HCT116 (cell line): ENCODE results near the gene ARHGEF40. TPM values are rescaled to one million over a fixed set of nuclear protein-coding genes. Genes with fewer than 3 reads are reported as not detected.

ENCODE experiments used
- ATAC-seq: fragments of 200-7000 bp; cut with Tn5 transposase; 2 replicates; pipeline ENCODE4 v1.9.1; 2020; ENCODE audit warnings: mild to moderate bottlenecking, moderate library complexity
- BruUV-seq: library from RNA; stranded (reverse); fragments of 400-500 nt; replicated peaks from 2 replicates; lab custom pipeline; 2021; lab: Mats Ljungman, UMichigan
- CTCF ChIA-PET: fragments of 300-600 bp; sonication (Branson Sonifier 250); formaldehyde crosslinking; loops from one replicate; lab custom pipeline; 2021; ENCODE audit warnings: antibody characterized with exemption; lab: Charles Lee
- POLR2A ChIA-PET: fragments of 300-600, 350-600 bp; sonication (Branson Sonifier 250); formaldehyde crosslinking; loops from one replicate; lab custom pipeline; 2021; ENCODE audit warnings: antibody characterized with exemption; lab: Charles Lee
- RAD21 ChIA-PET, 2 experiments: fragments of 300-600 bp; sonication (Branson Sonifier 250); formaldehyde crosslinking; loops; one replicate each; lab custom pipeline; 2023; ENCODE audit warnings: low total read pairs in 2 of 2; ENCODE audit not compliant: uncharacterized antibody in 2 of 2, unreplicated experiment in 2 of 2, low non-redundant PET in 1 of 2; lab: Charles Lee
- DNase-seq: peaks from one replicate; pipeline ENCODE4 v3.0.0-alpha.2; 2010; ENCODE audit warnings: low read depth, low spot score
- H2AFZ ChIP-seq: fragments of 200-600 bp; shearing (Covaris generic), sonication (generic); 2 replicates; pipeline ENCODE4 v1.6.1; 2017; ENCODE audit warnings: low read depth, mixed run types, mixed read lengths, antibody characterized with exemption, low read length; ENCODE audit not compliant: poor library complexity, severe bottlenecking
- H3K27ac ChIP-seq: 2 replicates; pipeline ENCODE4 v1.5.1; 2012; ENCODE audit warnings: low read depth, low read length
- H3K27me3 ChIP-seq: fragments of 200-600 bp; sonication (generic); 2 replicates; pipeline ENCODE4 v1.6.1; 2016; ENCODE audit warnings: mixed run types, low read length, mixed read lengths; ENCODE audit not compliant: insufficient read depth
- H3K36me3 ChIP-seq, 2 experiments: fragments of 200-500 bp in 1 of 2; fragments of 200-600 bp in 1 of 2; sonication (Bioruptor generic) in 1 of 2; sonication (generic) in 1 of 2; 2 replicates each; pipeline versions ENCODE4 v1.5.1 to v1.6.1; 2014 to 2016; ENCODE audit warnings: low read length in 2 of 2, inconsistent platforms in 1 of 2, mixed read lengths in 1 of 2, mixed run types in 1 of 2; ENCODE audit not compliant: insufficient read depth in 2 of 2, control insufficient read depth in 1 of 2
- H3K4me1 ChIP-seq, 2 experiments: fragments of 200-600 bp in 1 of 2; sonication (generic) in 1 of 2; 2 replicates each; pipeline versions ENCODE4 v1.5.1 to v1.6.1; 2012 to 2017; ENCODE audit warnings: low read length in 2 of 2, inconsistent platforms in 1 of 2, mild to moderate bottlenecking in 1 of 2, mixed read lengths in 1 of 2, mixed run types in 1 of 2, moderate library complexity in 1 of 2; ENCODE audit not compliant: insufficient read depth in 2 of 2, control insufficient read depth in 1 of 2
- H3K4me2 ChIP-seq: fragments of 200-600 bp; sonication (generic); 2 replicates; pipeline ENCODE4 v1.6.1; 2017; ENCODE audit warnings: mixed run types, low read length, mixed read lengths
- H3K4me3 ChIP-seq, 2 experiments: fragments of 200-600 bp in 1 of 2; sonication (generic) in 1 of 2; replicated peaks in 1 of 2; 2 replicates each; pipeline ENCODE4 v1.5.1; 2011 to 2016; ENCODE audit warnings: low read length in 2 of 2, control low read depth in 1 of 2, low read depth in 1 of 2, mild to moderate bottlenecking in 1 of 2, mixed read lengths in 1 of 2, mixed run types in 1 of 2
- H3K79me2 ChIP-seq: fragments of 200-600 bp; sonication (generic); 2 replicates; pipeline ENCODE4 v1.6.1; 2017; ENCODE audit warnings: mild to moderate bottlenecking, mixed run types, low read length, moderate library complexity, mixed read lengths; ENCODE audit not compliant: insufficient read depth
- H3K9ac ChIP-seq: fragments of 200-600 bp; sonication (generic); 2 replicates; pipeline ENCODE4 v1.6.1; 2016; ENCODE audit warnings: low read length, mixed read lengths
- H3K9me2 ChIP-seq: fragments of 200-600 bp; sonication (generic), shearing (Covaris generic); 2 replicates; pipeline ENCODE4 v1.6.1; 2017; ENCODE audit warnings: mixed run types, mild to moderate bottlenecking, moderate library complexity; ENCODE audit not compliant: insufficient read depth
- H3K9me3 ChIP-seq, 2 experiments: fragments of 200-500 bp in 1 of 2; fragments of 200-600 bp in 1 of 2; sonication (Bioruptor generic) in 1 of 2; sonication (generic) in 1 of 2; 2 replicates each; pipeline ENCODE4 v1.6.1; 2014 to 2017; ENCODE audit warnings: low read length in 2 of 2, mixed read lengths in 2 of 2, inconsistent platforms in 1 of 2, low read depth in 1 of 2, mild to moderate bottlenecking in 1 of 2, mixed run types in 1 of 2, moderate library complexity in 1 of 2; ENCODE audit not compliant: control insufficient read depth in 1 of 2, insufficient read depth in 1 of 2
- H4K20me1 ChIP-seq: fragments of 200-600 bp; sonication (generic), shearing (Covaris generic); 2 replicates; pipeline ENCODE4 v1.6.1; 2017; ENCODE audit warnings: mixed run types, mild to moderate bottlenecking, moderate library complexity; ENCODE audit not compliant: insufficient read depth
- RAD21 ChIP-seq: IDR thresholded peaks from 2 replicates; pipeline ENCODE4 v1.6.1; 2012; ENCODE audit warnings: low read depth, mild to moderate bottlenecking
- ZFX ChIP-seq: fragments of 450-650 bp; IDR thresholded peaks from 2 replicates; pipeline ENCODE4 v1.6.1; 2017
- intact Hi-C: fragments of 100-400 bp; cut with micrococcal nuclease; formaldehyde crosslinking; loops from 2 replicates; pipeline ENCODE4 v1.10.0; 2022
- total RNA-seq: library from RNA; stranded (reverse); gene quantifications from one replicate; pipeline ENCODE4 v1.2.1, GENCODE V29; 2021; ENCODE audit not compliant: unreplicated experiment
- TF ChIP-seq, protein P1 (sequence below), 3 experiments: fragments of 200-600 bp in 1 of 3; sonication (generic) in 1 of 3; IDR thresholded peaks in 2 of 3; conservative IDR thresholded peaks in 1 of 3; 2 replicates each; pipeline ENCODE4 v1.5.1; 2012 to 2017; ENCODE audit warnings: low read depth in 2 of 3, low read length in 2 of 3, antibody characterized with exemption in 1 of 3, borderline replicate concordance in 1 of 3, control low read depth in 1 of 3, mild to moderate bottlenecking in 1 of 3, mixed read lengths in 1 of 3, mixed run types in 1 of 3, moderate library complexity in 1 of 3; ENCODE audit not compliant: insufficient read depth in 1 of 3
- TF ChIP-seq, protein P2 (sequence below): IDR thresholded peaks from 2 replicates; pipeline ENCODE4 v1.6.1; 2011; ENCODE audit warnings: mild to moderate bottlenecking, low read length, moderate library complexity; ENCODE audit not compliant: insufficient replicate concordance; ENCODE audit errors: extremely low read depth

The ARHGEF40 gene
- total RNA-seq, 1 experiment from 2014 or later = 6.3 TPM

DNA sequence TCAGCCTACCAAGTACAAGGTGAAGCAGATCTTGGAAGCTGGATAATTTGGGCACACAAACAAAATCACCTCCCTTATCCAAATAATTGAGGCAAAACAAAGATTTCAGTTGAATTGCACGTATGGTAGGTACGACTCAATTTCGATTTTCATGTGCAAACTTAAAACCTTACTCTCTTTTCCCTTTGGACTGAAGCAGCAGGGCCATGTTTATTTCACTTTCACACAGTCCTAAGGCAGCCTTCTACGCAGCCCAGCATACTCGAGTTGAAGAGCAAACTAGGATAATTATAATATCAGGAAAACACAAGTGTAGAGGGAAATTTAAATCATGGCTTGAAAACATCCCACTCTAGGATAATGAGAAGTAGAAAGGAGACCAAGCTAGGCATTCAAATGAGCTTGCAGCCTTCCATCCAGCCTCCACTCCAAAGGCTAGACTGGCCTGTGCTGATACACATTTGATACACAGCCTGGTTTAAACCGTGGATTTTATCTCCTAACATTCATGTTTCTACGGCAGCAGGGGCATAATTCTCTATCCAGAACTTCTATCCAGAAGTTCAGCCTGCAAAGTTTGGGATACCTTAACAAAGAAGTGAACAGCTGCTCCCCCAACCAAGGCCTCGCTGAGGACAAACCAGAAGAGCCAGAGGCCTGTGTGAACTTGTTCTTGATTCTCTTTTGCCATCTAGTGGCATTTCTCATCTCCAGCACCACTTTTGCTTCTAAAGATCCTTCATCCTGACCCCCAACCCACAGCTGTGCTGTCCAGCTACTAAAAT, 30.3 kb upstream of the ARHGEF40 start:
- intact Hi-C loops = loop anchor here (1.0 kb wide), 3 partner anchors 25 to 342 kb away; no protein-coding TSS in a partner anchor
- no peak overlapping the region for H3K27ac ChIP-seq
- H3K4me1 ChIP-seq = peaks cover 0 to 7% of the 10 kb centered on the region in 2 experiments; a peak in 1 of 4 replicates

More for the DNA sequence above, 30.3 kb upstream of the ARHGEF40 start:
- no peaks in the 10 kb centered on the region for H3K79me2 ChIP-seq
- H4K20me1 ChIP-seq = no peaks in the 10 kb centered on the region
- TF ChIP-seq, protein P1, sequence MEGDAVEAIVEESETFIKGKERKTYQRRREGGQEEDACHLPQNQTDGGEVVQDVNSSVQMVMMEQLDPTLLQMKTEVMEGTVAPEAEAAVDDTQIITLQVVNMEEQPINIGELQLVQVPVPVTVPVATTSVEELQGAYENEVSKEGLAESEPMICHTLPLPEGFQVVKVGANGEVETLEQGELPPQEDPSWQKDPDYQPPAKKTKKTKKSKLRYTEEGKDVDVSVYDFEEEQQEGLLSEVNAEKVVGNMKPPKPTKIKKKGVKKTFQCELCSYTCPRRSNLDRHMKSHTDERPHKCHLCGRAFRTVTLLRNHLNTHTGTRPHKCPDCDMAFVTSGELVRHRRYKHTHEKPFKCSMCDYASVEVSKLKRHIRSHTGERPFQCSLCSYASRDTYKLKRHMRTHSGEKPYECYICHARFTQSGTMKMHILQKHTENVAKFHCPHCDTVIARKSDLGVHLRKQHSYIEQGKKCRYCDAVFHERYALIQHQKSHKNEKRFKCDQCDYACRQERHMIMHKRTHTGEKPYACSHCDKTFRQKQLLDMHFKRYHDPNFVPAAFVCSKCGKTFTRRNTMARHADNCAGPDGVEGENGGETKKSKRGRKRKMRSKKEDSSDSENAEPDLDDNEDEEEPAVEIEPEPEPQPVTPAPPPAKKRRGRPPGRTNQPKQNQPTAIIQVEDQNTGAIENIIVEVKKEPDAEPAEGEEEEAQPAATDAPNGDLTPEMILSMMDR (IDR thresholded peaks at IDR 0.05 in 2 of 3, conservative IDR thresholded peaks at IDR 0.05 in 1 of 3; ENCODE audit: borderline replicate concordance in 1 of 3, insufficient read depth in 1 of 3, low read depth in 2 of 3, low read length in 2 of 3) = peak; percentile 58 to 61 (median 60); a peak in 5 of 6 replicates
- TF ChIP-seq ZFX (peak; percentile 23; the same call in 1 of the 2 replicates), RAD21 (peak; percentile 77)
- TF ChIP-seq, protein P2, sequence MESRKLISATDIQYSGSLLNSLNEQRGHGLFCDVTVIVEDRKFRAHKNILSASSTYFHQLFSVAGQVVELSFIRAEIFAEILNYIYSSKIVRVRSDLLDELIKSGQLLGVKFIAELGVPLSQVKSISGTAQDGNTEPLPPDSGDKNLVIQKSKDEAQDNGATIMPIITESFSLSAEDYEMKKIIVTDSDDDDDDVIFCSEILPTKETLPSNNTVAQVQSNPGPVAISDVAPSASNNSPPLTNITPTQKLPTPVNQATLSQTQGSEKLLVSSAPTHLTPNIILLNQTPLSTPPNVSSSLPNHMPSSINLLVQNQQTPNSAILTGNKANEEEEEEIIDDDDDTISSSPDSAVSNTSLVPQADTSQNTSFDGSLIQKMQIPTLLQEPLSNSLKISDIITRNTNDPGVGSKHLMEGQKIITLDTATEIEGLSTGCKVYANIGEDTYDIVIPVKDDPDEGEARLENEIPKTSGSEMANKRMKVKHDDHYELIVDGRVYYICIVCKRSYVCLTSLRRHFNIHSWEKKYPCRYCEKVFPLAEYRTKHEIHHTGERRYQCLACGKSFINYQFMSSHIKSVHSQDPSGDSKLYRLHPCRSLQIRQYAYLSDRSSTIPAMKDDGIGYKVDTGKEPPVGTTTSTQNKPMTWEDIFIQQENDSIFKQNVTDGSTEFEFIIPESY = no peak
- no peak overlapping the region for H3K9ac ChIP-seq
- no peak overlapping the region for H3K4me3 ChIP-seq
- H3K27me3 ChIP-seq = no peaks in the 10 kb centered on the region
- H3K9me2 ChIP-seq = no peaks in the 10 kb centered on the region
- no peak overlapping the region for H2AFZ ChIP-seq
- BruUV-seq = no TSS peak
- no peaks in the 10 kb centered on the region for H3K9me3 ChIP-seq
- ATAC-seq (peak; percentile 92), DNase-seq (peak; percentile 41)
- RAD21 ChIA-PET = interaction anchor here (0.6 to 2.2 kb wide), 5 partner anchors 25 to 68 kb away, joined by 3 to 30 read pairs (median 4); no protein-coding TSS in a partner anchor
- no peaks in the 10 kb centered on the region for H3K36me3 ChIP-seq
- CTCF ChIA-PET = interaction anchor here (0.6 to 5.4 kb wide), 17 partner anchors 9 to 357 kb away, joined by 3 to 148 read pairs (median 4); no protein-coding TSS in a partner anchor
- POLR2A ChIA-PET = interaction anchor here (1.8 kb wide), 1 partner anchor 25 kb away, joined by 6 read pairs; no protein-coding TSS in a partner anchor
- no peak overlapping the region for H3K4me2 ChIP-seq
